H1 (cell line): Measurements from ENCODE around the gene CDNF. TPM values are rescaled to one million over a fixed set of nuclear protein-coding genes. Genes with fewer than 3 reads are reported as not detected.

Source experiments
- CTCF ChIA-PET: fragments of 300-600 bp; sonication (Branson Sonifier 250); formaldehyde crosslinking; loops from one replicate; lab custom pipeline; 2021; ENCODE audit not compliant: partially characterized antibody; lab: Charles Lee
- POLR2A ChIA-PET: fragments of 300-600 bp; sonication (Branson Sonifier 250); formaldehyde crosslinking; loops from one replicate; lab custom pipeline; 2021; ENCODE audit warnings: inconsistent platforms; ENCODE audit not compliant: partially characterized antibody; lab: Charles Lee
- DNase-seq, 2 experiments: peaks; one replicate each; pipeline versions ENCODE4 v3.0.0 to v3.0.0-alpha.2; 2010 to 2022; ENCODE audit warnings: low spot score in 2 of 2, low read depth in 1 of 2, mixed read lengths in 1 of 2
- FAIRE-seq: peaks from 2 replicates; lab custom pipeline; 2011; peaks lifted over from hg19 to GRCh38; lab: Jason Lieb, UNC
- H2AFZ ChIP-seq: 2 replicates; pipeline ENCODE4 v1.8.1; 2012; ENCODE audit warnings: low read length, inconsistent platforms
- H2AK5ac ChIP-seq: 2 replicates; pipeline ENCODE4 v1.6.1; 2013; ENCODE audit warnings: low read depth, low read length
- H2BK120ac ChIP-seq: replicated peaks from 2 replicates; pipeline ENCODE3; 2013; ENCODE audit warnings: low read depth, low read length, inconsistent platforms
- H2BK12ac ChIP-seq: 2 replicates; pipeline ENCODE4 v1.6.1; 2013; ENCODE audit warnings: low read depth, low read length
- H2BK15ac ChIP-seq: 2 replicates; pipeline ENCODE4 v1.6.1; 2013; ENCODE audit warnings: low read length
- H2BK20ac ChIP-seq: 2 replicates; pipeline ENCODE4 v1.6.1; 2013; ENCODE audit warnings: low read length
- H2BK5ac ChIP-seq: 2 replicates; pipeline ENCODE4 v1.6.1; 2013; ENCODE audit warnings: low read depth, low read length
- H3K14ac ChIP-seq: 2 replicates; pipeline ENCODE4 v1.6.1; 2013; ENCODE audit warnings: inconsistent platforms; ENCODE audit not compliant: insufficient read length
- H3K18ac ChIP-seq: 2 replicates; pipeline ENCODE4 v1.6.1; 2013; ENCODE audit warnings: low read length; ENCODE audit errors: extremely low read depth
- H3K23ac ChIP-seq: 2 replicates; pipeline ENCODE4 v1.6.1; 2013; ENCODE audit warnings: inconsistent platforms; ENCODE audit not compliant: insufficient read length
- H3K23me2 ChIP-seq: 2 replicates; pipeline ENCODE4 v1.6.1; 2013; ENCODE audit warnings: low read depth, low read length
- H3K27ac ChIP-seq: 2 replicates; pipeline ENCODE4 v1.6.1; 2011; ENCODE audit warnings: low read depth, low read length, inconsistent platforms
- H3K27me3 ChIP-seq, 4 experiments: replicated peaks in 1 of 4; 1 replicate in 1 of 4; 2 replicates in 3 of 4; pipeline versions ENCODE4 v1.6.1 to v1.8.1; 2011 to 2013; ENCODE audit warnings: low read length in 3 of 4, mild to moderate bottlenecking in 3 of 4, inconsistent platforms in 2 of 4, mixed read lengths in 2 of 4, moderate library complexity in 1 of 4; ENCODE audit not compliant: control insufficient read depth in 3 of 4, insufficient read depth in 3 of 4; ENCODE audit errors: extremely low read depth in 1 of 4
- H3K36me3 ChIP-seq, 4 experiments: 2 replicates each; pipeline versions ENCODE4 v1.6.1 to v1.8.1; 2011 to 2013; ENCODE audit warnings: mild to moderate bottlenecking in 4 of 4, low read length in 3 of 4, moderate library complexity in 2 of 4, control low read depth in 1 of 4, inconsistent platforms in 1 of 4; ENCODE audit not compliant: insufficient read depth in 4 of 4, control insufficient read depth in 2 of 4
- H3K4ac ChIP-seq: replicated peaks from 2 replicates; pipeline ENCODE3; 2013; ENCODE audit warnings: low read length, low read depth, mixed read lengths, inconsistent platforms; ENCODE audit not compliant: insufficient read length
- H3K4me1 ChIP-seq, 4 experiments: replicated peaks in 1 of 4; 1 replicate in 1 of 4; 2 replicates in 3 of 4; pipeline versions ENCODE4 v1.6.1 to v1.8.1; 2011 to 2013; ENCODE audit warnings: low read length in 3 of 4, inconsistent platforms in 2 of 4, mixed read lengths in 1 of 4; ENCODE audit not compliant: insufficient read depth in 4 of 4, control insufficient read depth in 3 of 4
- H3K4me2 ChIP-seq, 2 experiments: 2 replicates each; pipeline versions ENCODE4 v1.6.1 to v1.8.1; 2011 to 2013; ENCODE audit warnings: low read depth in 2 of 2, low read length in 2 of 2, control low read depth in 1 of 2, inconsistent platforms in 1 of 2, mild to moderate bottlenecking in 1 of 2; ENCODE audit not compliant: insufficient read depth in 1 of 2
- H3K4me3 ChIP-seq, 4 experiments: fragments of 200-600, 300-600 bp in 1 of 4; sonication (generic), shearing (Covaris generic), sonication (Bioruptor Twin) in 1 of 4; 2 replicates each; pipeline versions ENCODE4 v1.5.1 to v1.8.1; 2011 to 2016; ENCODE audit warnings: low read length in 4 of 4, low read depth in 3 of 4, control low read depth in 2 of 4, inconsistent platforms in 2 of 4, mild to moderate bottlenecking in 2 of 4, mixed read lengths in 1 of 4, moderate library complexity in 1 of 4; ENCODE audit not compliant: insufficient read depth in 2 of 4; ENCODE audit errors: extremely low read depth in 1 of 4
- H3K56ac ChIP-seq: replicated peaks from 2 replicates; pipeline ENCODE3; 2013; ENCODE audit warnings: low read depth, mild to moderate bottlenecking, mixed read lengths, low read length, inconsistent platforms; ENCODE audit not compliant: insufficient read length
- H3K79me1 ChIP-seq: 2 replicates; pipeline ENCODE4 v1.6.1; 2013; ENCODE audit warnings: low read depth, low read length, control low read depth
- H3K79me2 ChIP-seq, 2 experiments: 2 replicates each; pipeline versions ENCODE4 v1.6.1 to v1.8.1; 2012 to 2013; ENCODE audit warnings: low read length in 2 of 2, mild to moderate bottlenecking in 2 of 2, inconsistent platforms in 1 of 2; ENCODE audit not compliant: insufficient read depth in 2 of 2, control insufficient read depth in 1 of 2
- H3K9ac ChIP-seq, 4 experiments: replicated peaks in 1 of 4; 1 replicate in 1 of 4; 2 replicates in 3 of 4; pipeline versions ENCODE4 v1.6.1 to v1.8.1; 2011 to 2013; ENCODE audit warnings: low read depth in 3 of 4, low read length in 3 of 4, control low read depth in 2 of 4, mild to moderate bottlenecking in 2 of 4, moderate library complexity in 2 of 4, inconsistent platforms in 1 of 4; ENCODE audit errors: extremely low read depth in 1 of 4
- H3K9me3 ChIP-seq, 2 experiments: 2 replicates each; pipeline versions ENCODE4 v1.6.1 to v1.8.1; 2012 to 2013; ENCODE audit warnings: mild to moderate bottlenecking in 2 of 2, moderate library complexity in 2 of 2, control low read depth in 1 of 2, inconsistent platforms in 1 of 2, low read depth in 1 of 2, low read length in 1 of 2, mixed read lengths in 1 of 2; ENCODE audit not compliant: insufficient read depth in 2 of 2
- H4K20me1 ChIP-seq, 2 experiments: replicated peaks in 1 of 2; 2 replicates each; pipeline versions ENCODE3 to v1.8.1; 2011 to 2013; ENCODE audit warnings: inconsistent platforms in 2 of 2, low read length in 2 of 2, mild to moderate bottlenecking in 1 of 2; ENCODE audit not compliant: insufficient read depth in 2 of 2, control insufficient read depth in 1 of 2
- H4K5ac ChIP-seq: 2 replicates; pipeline ENCODE4 v1.6.1; 2013; ENCODE audit warnings: low read length, low read depth, mixed read lengths, inconsistent platforms; ENCODE audit not compliant: insufficient read length
- H4K8ac ChIP-seq: 2 replicates; pipeline ENCODE4 v1.8.0; 2013; ENCODE audit warnings: mild to moderate bottlenecking, moderate library complexity, low read length, inconsistent platforms; ENCODE audit not compliant: insufficient read depth; ENCODE audit errors: extremely low read depth
- H4K91ac ChIP-seq: replicated peaks from 2 replicates; pipeline ENCODE3; 2013; ENCODE audit warnings: low read length, mixed read lengths, inconsistent platforms; ENCODE audit not compliant: insufficient read length
- RAD21 ChIP-seq, 2 experiments: IDR thresholded peaks in 1 of 2; conservative IDR thresholded peaks in 1 of 2; 2 replicates each; pipeline ENCODE4 v1.6.1; 2011; ENCODE audit warnings: low read depth in 2 of 2, low read length in 2 of 2, improper control_type of control experiment in 1 of 2, inconsistent platforms in 1 of 2, mild to moderate bottlenecking in 1 of 2, moderate library complexity in 1 of 2
- WGBS, 2 experiments: shearing (Covaris generic) in 1 of 2; methylation state at CpG; one replicate each; pipeline versions ENCODE4 v1.1.6 to v1.1.7; 2013 to 2015; ENCODE audit warnings: low lambda C conversion rate in 2 of 2, mixed read lengths in 2 of 2, inconsistent platforms in 1 of 2, low coverage in 1 of 2, missing lambda C conversion rate in 1 of 2; ENCODE audit not compliant: insufficient replicate concordance in 2 of 2, insufficient coverage in 1 of 2, insufficient read length in 1 of 2; ENCODE audit errors: extremely low coverage in 1 of 2, missing lambda C conversion rate in 1 of 2; 5-methylcytosine and 5-hydroxymethylcytosine counted together
- polyA plus RNA-seq, 7 experiments: library from polyadenylated mRNA; depleted of rRNA in 3 of 7; stranded (reverse) in 5 of 7; unstranded in 2 of 7; fragments of >200 nt in 5 of 7; fragments of 200-250 nt in 2 of 7; gene quantifications; 1 replicate in 5 of 7; 2 replicates in 1 of 7; 4 replicates in 1 of 7; pipeline versions ENCODE4 v1.2.1 to v1.2.3, GENCODE V29; 2011 to 2013; ENCODE audit warnings: missing spikeins in 2 of 7, mixed read lengths in 2 of 7
- total RNA-seq: library from RNA; stranded (reverse); fragmentation: NEBNext Ultra II Directional; extraction: Animal tissue kit (Norgen Biotek cat#: 25700); gene quantifications from 2 replicates; pipeline ENCODE4 v1.2.1, GENCODE V29; 2021
- TF ChIP-seq, protein P1 (sequence below): IDR thresholded peaks from 2 replicates; pipeline ENCODE4 v1.6.1; 2012; ENCODE audit warnings: inconsistent platforms
- TF ChIP-seq, protein P2 (sequence below), 3 experiments: IDR thresholded peaks; 1 replicate in 2 of 3; 2 replicates in 1 of 3; pipeline versions ENCODE4 v1.5.1 to v1.6.1; 2011; ENCODE audit warnings: low read length in 3 of 3, mild to moderate bottlenecking in 3 of 3, inconsistent platforms in 2 of 3, low read depth in 1 of 3, moderate library complexity in 1 of 3; ENCODE audit not compliant: insufficient read depth in 1 of 3; ENCODE audit errors: control extremely low read depth in 1 of 3

Gene CDNF
- total and polyA plus RNA-seq, 2 of the 8 experiments (the other 6 are each of a cell fraction or from before 2014, with no cell fraction given), result 0.32 to 0.67 TPM

DNA sequence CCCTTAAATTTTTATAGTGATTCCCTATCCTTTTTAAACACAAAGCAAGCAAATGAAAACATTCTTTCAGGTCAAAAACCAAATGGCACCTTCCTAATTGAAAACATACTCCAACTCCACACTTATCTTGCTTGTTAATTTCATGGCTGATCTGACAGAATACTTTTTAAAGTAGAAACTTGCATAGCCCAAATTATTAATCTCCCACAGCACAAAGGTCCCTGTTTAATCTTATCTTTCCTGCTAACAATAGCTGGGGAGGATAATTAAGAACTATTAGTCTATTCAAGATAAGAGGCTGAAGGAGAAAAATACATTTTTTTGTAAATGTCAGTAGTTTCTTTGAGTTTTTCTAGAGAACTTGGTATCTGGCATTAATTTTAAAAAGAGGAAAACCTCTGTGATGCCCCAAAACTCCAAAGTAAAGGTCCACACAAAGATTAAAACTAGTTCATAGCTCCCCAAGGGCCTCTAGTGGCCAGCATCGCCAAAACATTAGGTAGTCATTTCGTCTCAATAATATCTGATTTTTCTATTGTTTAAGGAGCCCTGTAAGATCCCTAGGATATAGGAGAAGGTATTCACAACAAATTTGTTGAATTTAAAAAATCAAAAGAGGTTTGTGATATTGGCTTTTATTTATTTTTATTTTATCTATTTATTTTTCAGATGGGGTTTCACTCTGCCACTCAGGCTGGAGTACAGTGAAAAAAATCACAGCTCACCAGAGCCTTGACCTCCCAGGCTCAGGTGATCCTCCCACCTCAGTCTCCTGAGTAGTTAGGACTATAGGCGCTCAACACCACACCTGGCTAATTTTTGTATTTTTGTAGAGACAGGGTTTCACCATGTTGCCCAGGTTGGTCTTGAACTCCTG lies 14.7 kb downstream of the CDNF start:
- no peak overlapping the region for H2AK5ac ChIP-seq
- H3K4me1 ChIP-seq, result no peaks in the 10 kb centered on the region; a peak in 2 of 7 replicates
- H3K4ac ChIP-seq, result no peak overlapping the region
- no peak overlapping the region for H3K14ac ChIP-seq
- H3K27me3 ChIP-seq, result no peaks in the 10 kb centered on the region
- DNase-seq (no peak), FAIRE-seq (peak; percentile 52)
- H3K9ac ChIP-seq, result no peak overlapping the region
- no peak overlapping the region for H3K18ac ChIP-seq
- H4K8ac ChIP-seq, result no peak overlapping the region
- H3K23me2 ChIP-seq, result no peaks in the 10 kb centered on the region
- 36% methylated on average over 3 of the region's 3 CpGs; no CpG with 5 or more reads in 1 of the 2 experiments for WGBS, 2 experiments
- POLR2A ChIA-PET, result interaction anchor here (0.9 to 1.8 kb wide), 4 partner anchors 14 to 283 kb away, joined by 4 to 8 read pairs (median 5); partner anchors contain the start of genes CDNF, HSPA14 and MSANTD7
- no peak overlapping the region for H2BK12ac ChIP-seq
- no peak overlapping the region for H2BK20ac ChIP-seq
- H4K20me1 ChIP-seq, result no peaks in the 10 kb centered on the region
- H2BK120ac ChIP-seq, result no peak overlapping the region
- H2AFZ ChIP-seq, result no peak overlapping the region
- no peaks in the 10 kb centered on the region for H3K79me2 ChIP-seq
- no peak overlapping the region for H3K23ac ChIP-seq
- no peak overlapping the region for H3K56ac ChIP-seq
- H4K5ac ChIP-seq, result no peak overlapping the region
- H3K79me1 ChIP-seq, result no peaks in the 10 kb centered on the region
- CTCF ChIA-PET, result interaction anchor here (0.6 to 3.9 kb wide), 35 partner anchors 8 to 1236 kb away, joined by 3 to 40 read pairs (median 4); partner anchors contain the start of genes FAM107B and PRPF18
- no peaks in the 10 kb centered on the region for H3K36me3 ChIP-seq
- H3K27ac ChIP-seq, result no peak overlapping the region
- H2BK15ac ChIP-seq, result no peak overlapping the region
- H3K4me3 ChIP-seq, result no peak overlapping the region
- TF ChIP-seq, protein P1, sequence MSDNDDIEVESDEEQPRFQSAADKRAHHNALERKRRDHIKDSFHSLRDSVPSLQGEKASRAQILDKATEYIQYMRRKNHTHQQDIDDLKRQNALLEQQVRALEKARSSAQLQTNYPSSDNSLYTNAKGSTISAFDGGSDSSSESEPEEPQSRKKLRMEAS, result no peak
- TF ChIP-seq, protein P2, sequence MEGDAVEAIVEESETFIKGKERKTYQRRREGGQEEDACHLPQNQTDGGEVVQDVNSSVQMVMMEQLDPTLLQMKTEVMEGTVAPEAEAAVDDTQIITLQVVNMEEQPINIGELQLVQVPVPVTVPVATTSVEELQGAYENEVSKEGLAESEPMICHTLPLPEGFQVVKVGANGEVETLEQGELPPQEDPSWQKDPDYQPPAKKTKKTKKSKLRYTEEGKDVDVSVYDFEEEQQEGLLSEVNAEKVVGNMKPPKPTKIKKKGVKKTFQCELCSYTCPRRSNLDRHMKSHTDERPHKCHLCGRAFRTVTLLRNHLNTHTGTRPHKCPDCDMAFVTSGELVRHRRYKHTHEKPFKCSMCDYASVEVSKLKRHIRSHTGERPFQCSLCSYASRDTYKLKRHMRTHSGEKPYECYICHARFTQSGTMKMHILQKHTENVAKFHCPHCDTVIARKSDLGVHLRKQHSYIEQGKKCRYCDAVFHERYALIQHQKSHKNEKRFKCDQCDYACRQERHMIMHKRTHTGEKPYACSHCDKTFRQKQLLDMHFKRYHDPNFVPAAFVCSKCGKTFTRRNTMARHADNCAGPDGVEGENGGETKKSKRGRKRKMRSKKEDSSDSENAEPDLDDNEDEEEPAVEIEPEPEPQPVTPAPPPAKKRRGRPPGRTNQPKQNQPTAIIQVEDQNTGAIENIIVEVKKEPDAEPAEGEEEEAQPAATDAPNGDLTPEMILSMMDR (IDR thresholded peaks at IDR 0.05; ENCODE audit: control extremely low read depth in 1 of 3, insufficient read depth in 1 of 3, low read depth in 1 of 3, low read length in 3 of 3), result peak in 2 of 3 experiments; percentile 56 to 64; a peak in 3 of 4 replicates
- peak; percentile 86 to 88 for TF ChIP-seq RAD21 (IDR thresholded peaks at IDR 0.05 in 1 of 2, conservative IDR thresholded peaks at IDR 0.05 in 1 of 2; ENCODE audit: low read depth in 2 of 2, low read length in 2 of 2)
- H3K9me3 ChIP-seq, result no peaks in the 10 kb centered on the region
- H4K91ac ChIP-seq, result no peak overlapping the region
- H2BK5ac ChIP-seq, result no peak overlapping the region
- no peak overlapping the region for H3K4me2 ChIP-seq
